Activated effector memory CD4-positive, alpha-beta T cell treated with anti-CD3 and anti-CD28 coated beads, Interleukin-2, amount 50 U/mL, for 16 hours (primary cell): ENCODE data around the gene PXMP4.
A peak's percentile ranks its signal among the peaks of the same experiment; 100 is the strongest.
"Not testable (repeated sequence)": the region's sequence is repeated elsewhere in the genome, so short reads cannot be mapped to it uniquely, and the experiment has no call there.

ENCODE experiments used
- DNase-seq: peaks from one replicate; pipeline ENCODE4 v3.0.0-alpha.2; 2020

Gene PXMP4

GRCh38 chr20:33701629-33702450 lies 18.3 kb downstream of the PXMP4 start:
- DNase-seq = no peak

- not testable (repeated sequence) for DNase-seq
These were observed 19.2 kb downstream of the PXMP4 start for GRCh38 chr20:33700696-33701441.

- not testable (repeated sequence) for DNase-seq
These were observed 21.1 kb downstream of the PXMP4 start for GRCh38 chr20:33698966-33699365.

DNA sequence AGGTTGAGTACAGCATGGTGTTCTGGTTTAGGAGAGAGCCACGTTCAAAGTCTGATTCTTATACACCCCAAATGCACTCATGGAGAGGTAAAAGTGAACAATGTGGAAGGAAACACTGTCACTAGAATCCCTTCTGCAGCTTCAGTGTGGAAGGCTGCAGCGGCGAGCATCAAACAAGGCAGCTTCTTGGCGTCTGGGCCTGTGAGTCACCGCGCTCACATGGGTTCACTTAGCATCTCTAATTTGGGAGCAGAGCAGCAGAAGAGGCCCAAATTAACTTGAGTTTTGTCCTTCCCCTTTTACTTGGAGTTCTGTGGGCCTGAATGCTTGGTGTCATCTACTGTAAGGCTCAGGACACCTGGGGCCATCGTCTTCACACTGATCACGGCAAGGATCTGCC lies 23.0 kb downstream of the PXMP4 start:
- no peak for DNase-seq

- DNase-seq = no peak
These were observed 23.7 kb downstream of the PXMP4 start for GRCh38 chr20:33696448-33696847.

DNA sequence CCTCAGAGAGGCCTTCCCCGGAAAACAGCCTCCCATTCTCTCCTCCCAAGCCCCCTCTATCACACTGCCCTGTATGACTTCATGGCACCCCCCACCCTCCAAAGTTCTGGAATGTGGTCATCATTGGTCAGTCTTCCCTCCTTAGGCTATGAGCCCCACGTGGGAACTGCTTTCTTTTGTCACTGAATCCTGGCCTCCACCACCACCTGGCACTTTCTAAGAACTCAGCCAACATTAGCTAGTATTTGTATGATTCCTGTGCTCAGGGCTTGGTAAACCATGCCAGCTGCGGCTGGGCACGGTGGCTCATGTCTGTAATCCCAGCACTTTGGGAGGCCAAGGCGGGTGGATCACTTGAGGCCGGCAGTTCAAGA lies 25.5 kb downstream of the PXMP4 start:
- DNase-seq = no peak

- DNase-seq = no peak
These were observed 26.1 kb downstream of the PXMP4 start for GRCh38 chr20:33693741-33694638.

GRCh38 chr20:33693289-33693688 lies 26.8 kb downstream of the PXMP4 start:
- no peak for DNase-seq

- DNase-seq = peak; percentile 73
These were observed 30.1 kb downstream of the PXMP4 start for GRCh38 chr20:33689973-33690372.

- DNase-seq = no peak
These were observed 30.6 kb downstream of the PXMP4 start for GRCh38 chr20:33689493-33689892.

GRCh38 chr20:33688938-33689424 lies 31.1 kb downstream of the PXMP4 start:
- no peak for DNase-seq

GRCh38 chr20:33687993-33688937 lies 31.8 kb downstream of the PXMP4 start:
- DNase-seq = no peak

- DNase-seq = no peak
These were observed 32.7 kb downstream of the PXMP4 start for GRCh38 chr20:33687370-33687915.

- DNase-seq = no peak
These were observed 33.1 kb downstream of the PXMP4 start for GRCh38 chr20:33686984-33687366.

DNA sequence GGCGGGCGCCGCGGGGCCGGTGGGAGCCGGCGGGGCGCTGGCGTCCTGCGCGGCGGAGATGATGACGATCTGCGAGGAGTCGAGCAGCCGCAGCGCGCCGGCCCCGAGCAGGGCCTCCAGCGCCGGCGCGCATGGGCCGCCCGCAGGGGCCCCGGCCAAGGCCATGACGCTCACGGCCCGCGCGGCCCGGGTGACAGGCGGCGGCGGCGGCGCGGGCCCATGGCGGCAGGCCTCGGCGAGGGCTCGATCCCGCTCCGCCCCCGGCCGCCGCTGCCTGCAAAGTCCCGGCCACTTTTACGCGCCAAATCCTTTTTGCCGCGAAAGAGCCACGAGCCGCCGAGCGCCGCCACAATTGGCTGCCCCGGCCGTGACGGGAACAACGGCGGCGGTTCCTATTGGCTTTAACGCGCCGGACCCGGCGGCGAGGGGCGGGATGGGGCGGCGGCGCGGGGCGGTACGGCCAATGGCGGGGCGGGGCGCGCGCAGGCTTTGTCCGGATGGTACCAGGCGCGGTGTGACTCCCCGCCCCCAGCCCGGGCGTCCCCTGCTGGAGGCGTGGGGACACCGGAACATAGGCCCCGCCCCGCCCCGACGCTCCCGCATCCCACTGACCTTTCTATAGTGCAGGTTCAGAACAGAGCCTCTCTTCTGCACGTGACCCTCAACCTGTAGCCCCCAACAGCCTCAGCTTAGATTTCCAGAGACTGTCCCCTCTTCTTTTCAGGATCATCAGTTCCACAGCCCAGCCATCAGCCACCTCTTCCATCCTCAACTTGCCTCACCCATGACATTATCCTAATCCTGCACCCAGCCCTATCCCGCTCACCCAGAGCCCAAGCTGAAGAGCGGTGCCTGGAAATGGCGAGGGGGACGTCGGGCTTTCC lies 33.8 kb downstream of the PXMP4 start, which contains the start of gene E2F1:
E2F1 (minus strand) TSS at position 286 of the 884 bp plus-strand sequence; CDS start at position 165, 121 bp downstream.
- DNase-seq = peak; percentile 98

GRCh38 chr20:33685328-33686099 lies 34.6 kb downstream of the PXMP4 start:
- peak; percentile 83 for DNase-seq

DNA sequence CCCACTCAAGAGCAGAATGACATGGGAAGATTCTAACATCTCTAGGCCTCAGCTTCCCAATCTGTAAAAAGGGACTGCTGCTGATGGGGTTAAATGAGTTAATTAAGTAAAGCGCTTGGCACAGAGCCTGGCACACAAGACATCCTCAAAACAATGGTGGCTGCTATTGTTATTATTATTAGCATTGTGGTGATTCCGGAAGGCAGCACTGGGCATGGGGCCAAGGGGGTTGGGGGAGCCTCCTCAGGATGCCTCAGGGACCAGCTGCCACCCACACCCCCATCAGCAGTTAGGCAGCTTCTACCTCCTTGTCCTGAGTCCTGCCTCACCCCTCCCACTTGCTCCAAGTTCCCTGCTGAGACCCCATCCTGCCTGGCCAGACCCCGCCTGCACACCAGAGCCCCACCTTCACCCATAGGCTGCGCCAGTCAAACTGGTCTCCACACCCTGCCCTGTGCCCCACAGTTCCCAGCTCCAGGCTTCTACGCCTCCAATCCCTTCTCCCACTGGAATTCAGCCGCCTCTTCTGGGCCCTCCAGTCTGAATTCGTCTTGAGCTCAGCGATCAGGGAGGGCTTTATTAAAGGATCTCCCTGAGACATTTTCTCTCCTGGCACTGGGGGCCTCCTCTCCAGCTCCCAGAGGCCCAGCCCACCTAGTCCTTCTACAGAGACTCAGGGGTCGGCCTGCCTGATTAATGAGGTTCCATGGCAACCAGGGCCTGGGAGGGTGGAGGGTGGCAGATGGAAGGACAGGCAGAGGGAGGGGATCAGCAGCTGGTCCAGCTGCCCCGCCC lies 35.4 kb downstream of the PXMP4 start:
- DNase-seq = no peak

- DNase-seq = no peak
These were observed 38.3 kb downstream of the PXMP4 start for GRCh38 chr20:33681728-33682353.
